NCI-H345 treated with DMSO at 0.1 percent for 48 hours (cell line): Measurements from ENCODE around the gene TUBAL3.
"Not testable (repeated sequence)": the region's sequence is repeated elsewhere in the genome, so short reads cannot be mapped to it uniquely, and the experiment has no call there.

ENCODE experiments used
- DNase-seq: peaks from one replicate; lab custom pipeline; 2025; ENCODE audit not compliant: unreplicated experiment; lab: John Stamatoyannopoulos, UW

The TUBAL3 gene

DNA sequence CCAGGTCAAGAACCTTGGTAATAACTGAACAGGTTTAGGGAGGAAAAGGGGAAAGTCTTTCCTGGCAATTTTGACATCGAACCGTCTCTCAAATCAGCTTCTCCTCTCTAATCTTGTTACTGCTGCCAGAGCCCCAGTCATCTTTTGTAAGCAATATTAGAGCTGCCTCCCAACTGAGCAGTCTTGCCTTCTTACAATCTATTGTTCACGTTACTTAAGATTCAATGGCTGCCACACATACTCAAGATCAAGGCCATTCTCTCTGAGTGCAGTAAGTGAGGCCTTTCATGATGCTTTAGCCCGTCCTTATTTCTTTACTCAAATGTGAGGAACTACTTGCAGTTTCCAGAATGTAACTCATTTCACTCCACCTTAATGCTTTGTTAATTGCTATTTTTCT, 20.1 kb upstream of the TUBAL3 start:
- no peak for DNase-seq

DNA sequence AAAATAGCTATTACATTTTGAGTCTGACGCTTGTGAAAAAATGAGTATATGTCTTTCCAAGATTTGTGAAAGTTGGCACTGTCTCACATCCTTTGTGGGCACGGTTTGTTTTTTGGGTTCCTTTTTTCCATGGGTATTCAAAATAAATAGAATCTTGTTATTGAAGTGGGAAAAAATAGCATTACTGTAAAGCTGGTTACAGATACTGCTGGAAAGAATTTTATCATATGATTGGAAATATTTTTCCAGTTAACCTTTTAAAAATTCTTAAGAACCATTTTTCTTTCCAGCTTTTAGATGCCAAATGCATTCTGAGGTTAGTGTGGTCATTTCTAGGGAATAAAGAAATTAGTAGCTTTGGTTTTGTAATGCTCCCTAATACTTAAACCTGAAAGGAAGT, 19.1 kb upstream of the TUBAL3 start:
- no peak for DNase-seq

DNA sequence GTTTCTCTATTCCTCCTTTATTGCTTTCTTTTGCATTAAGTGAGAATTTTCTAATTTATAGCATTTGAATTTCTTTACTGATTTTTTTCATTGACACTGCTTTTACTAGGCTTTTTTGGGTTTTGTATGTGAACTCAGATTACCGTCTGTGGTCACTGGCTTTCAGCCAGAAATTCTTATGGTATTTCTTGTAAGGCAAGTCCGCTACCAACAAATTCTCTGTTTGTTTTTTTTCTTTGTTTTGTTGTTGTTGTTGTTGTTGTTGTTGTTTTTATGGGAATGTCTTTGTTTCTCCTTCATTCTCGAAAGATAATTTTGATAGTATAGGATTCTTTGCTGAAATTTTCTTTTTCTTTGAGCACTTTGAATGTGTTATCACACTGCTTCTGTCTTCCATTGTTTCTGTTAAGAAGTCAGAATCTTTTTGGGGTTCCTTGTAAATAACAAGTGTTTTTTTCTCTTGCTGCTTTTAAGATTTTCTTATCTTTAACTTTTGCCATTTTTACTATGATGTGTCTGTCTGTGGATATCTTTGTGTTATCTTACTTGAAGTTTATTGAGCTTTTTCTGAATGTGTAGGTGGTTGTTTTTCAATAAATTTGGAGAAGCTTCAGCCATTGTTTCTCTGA, 15.0 kb upstream of the TUBAL3 start:
- DNase-seq = no peak

DNA sequence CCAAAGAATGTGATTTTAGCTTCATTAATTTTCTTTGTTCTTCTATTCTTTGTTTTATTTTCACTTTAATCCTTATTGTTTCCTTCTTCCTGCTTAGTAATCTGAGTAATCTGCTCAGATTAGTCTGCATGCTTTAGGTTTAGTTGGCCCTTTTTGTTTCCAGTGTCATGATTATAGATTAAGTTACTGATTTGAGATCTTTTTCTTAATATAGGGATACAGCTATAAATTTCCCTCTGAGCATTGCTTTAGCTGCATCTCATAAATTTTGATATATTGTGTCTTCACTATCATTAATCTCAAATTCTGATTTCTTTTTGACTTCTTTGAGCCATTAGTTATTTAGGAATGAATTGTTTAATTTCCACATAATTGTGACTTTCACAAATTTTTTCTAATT, 14.0 kb upstream of the TUBAL3 start:
- no peak for DNase-seq

DNA sequence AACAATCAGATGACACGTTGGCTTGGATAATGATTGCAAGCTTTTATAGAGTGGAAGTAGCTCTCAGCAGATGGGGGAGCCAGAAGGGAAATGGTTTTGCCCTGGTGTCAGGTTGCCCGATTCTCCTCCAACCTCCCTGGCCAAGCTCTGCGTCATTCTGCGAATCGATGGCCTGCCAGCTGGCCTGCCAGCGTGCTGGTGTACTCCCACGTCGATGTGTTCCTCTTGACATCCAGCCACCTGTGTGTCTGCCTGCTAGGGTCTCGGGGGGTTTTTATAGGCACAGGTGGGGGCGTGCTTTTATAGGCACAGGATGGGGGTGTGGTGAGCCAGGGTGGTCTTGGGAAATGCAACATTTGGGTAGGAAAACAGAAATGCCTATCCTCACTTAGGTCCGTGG, 12.4 kb upstream of the TUBAL3 start:
- DNase-seq = no peak

DNA sequence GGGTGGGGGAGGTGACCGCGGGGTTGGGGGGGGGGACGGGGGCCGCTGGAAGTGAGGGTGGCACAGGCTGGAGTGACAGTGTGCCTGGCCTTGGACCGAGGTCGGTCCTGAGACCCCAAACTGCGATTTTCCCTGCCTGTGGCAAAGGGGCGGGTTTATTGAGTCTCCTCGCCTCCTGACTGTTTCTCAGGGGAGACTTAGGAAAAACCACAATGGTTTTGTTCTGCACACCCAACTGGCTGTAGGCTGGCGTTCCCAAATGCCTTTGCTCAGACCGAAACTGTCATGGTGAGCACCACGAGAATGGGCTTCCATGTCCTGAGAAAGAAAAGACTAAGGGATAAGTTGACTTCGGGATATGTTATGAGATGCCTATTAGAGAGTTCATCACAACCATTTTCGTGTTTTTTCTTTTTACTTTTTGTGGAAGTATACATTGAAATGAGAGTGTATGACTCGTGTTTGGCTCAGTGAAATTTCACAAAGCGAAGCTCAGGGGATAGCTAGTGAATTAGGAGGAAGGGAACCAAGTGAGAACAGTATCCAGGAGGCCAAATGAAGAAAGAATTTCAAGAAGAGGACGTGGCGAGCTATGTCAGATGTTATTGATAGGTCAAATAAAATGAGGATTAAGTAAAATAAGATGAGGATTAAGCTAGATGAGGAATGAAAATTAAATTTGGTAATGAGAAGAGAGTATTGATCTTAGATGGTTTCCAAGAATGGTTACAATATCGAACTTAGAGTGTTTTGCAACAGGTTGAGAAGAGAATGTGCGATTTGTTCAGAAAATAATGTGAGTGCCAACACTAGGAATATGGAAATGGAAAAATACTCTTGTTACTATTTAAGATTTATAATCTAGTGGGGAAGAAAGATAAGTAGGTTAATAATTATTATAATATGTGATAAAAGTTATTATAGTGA, 8.6 kb upstream of the TUBAL3 start:
- no peak for DNase-seq

DNA sequence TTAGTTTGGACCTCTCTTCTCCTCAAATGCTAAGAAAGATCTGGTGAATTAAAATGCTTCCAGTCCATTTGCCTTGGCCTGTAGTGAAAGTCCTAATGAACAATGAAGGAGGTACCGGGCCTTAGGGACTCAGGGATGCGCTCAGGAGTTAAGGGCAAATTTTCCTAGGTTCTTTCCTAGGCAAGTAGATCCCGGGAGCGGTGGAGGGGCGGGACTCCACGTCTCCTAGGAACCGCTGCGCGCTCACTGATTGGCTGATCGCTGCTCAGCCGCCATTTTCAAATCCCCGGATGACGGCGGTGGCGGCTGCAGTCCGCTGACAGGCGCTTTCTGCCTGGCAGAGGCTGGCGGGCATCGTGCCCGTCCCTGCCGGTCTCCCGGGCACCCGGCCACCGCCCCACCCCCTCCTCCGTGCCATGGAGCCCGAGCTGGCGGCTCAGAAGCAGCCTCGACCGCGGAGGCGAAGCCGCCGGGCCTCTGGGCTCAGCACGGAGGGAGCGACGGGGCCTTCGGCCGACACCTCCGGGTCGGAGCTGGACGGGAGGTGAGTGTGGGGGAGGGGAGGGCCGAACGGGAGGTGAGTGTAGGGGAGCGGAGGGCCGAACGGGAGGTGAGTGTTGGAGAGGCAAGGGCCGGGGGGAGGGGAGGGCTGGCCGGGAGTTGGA, 7.8 kb upstream of the TUBAL3 start, which contains the start of gene NET1:
NET1 (plus strand) TSS at position 281 of the 665 bp plus-strand sequence; CDS start at position 417, 136 bp downstream.
- DNase-seq = peak; percentile 69

DNA sequence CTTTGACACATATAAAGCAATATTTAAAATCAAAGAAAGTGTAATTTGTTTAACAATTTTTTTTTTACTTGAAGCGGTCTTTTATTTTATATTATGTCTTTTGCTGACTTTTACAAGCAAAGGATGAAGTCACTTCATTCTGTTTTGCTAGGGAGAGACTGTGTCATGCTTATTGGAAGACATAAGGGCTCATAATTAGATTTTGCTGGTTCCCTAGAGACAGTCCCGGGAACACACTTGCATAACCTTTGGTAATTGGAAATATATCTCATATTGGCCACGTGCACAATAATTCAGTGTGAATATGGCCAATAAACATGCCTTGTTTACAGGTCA, 7.3 kb upstream of the TUBAL3 start:
- no peak for DNase-seq

DNA sequence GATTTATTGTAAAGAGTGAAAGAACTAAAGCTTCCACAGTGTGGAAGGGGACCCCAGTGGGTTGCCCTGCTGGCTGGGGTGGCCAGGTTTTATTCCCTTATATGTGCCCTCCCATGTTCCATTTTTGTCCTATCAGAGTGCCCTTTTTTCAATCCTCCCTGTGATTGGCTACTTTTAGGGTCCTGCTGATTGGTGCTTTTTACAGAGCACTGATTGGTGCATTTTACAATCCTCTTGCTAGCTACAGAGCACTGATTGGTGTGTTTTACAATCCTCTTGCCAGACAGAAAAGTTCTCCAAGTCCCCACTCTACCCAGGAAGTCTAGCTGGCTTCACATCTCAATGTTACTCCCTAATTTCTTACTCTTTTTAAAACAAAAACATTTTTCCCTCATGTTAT, 6.2 kb upstream of the TUBAL3 start:
- not testable (repeated sequence) for DNase-seq

DNA sequence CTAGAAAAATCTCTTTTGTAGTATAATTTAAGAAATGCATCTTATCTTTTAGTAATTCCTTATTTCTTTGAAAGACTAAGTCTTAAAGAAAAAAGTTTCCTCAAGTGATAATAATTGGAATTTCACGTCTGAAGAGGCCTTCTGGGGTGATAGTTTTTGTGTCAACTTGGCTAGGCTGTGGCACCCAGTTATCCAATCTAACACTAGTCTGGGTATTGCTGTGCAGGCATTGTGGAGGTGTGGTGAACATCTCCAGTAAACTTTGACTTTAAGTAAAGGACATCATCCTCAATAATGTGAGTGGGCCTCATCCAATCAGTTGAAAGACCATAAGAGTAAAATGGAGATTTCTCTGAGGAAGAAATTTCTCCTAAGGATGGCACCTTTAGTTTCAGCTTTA, 2.3 kb upstream of the TUBAL3 start:
- no peak for DNase-seq

DNA sequence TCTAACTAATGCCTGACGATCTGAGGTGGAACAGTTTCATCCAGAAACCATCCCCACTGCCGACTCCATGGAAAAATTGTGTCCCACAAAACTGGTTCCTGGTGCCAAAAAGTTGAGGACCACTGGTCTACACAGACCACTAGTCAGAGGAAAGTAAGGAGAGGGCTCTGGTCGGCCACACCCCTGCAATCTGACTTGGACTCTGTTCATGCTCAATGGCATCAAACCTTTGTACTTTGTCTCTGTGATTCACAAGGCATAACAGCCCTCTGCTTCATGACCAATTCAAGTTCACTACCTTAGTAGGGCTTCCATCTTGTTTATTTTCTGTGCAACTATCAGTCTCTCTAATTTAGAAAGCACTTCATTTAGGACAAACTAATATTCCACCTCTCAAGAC, 1.8 kb downstream of the TUBAL3 start:
- DNase-seq = no peak

DNA sequence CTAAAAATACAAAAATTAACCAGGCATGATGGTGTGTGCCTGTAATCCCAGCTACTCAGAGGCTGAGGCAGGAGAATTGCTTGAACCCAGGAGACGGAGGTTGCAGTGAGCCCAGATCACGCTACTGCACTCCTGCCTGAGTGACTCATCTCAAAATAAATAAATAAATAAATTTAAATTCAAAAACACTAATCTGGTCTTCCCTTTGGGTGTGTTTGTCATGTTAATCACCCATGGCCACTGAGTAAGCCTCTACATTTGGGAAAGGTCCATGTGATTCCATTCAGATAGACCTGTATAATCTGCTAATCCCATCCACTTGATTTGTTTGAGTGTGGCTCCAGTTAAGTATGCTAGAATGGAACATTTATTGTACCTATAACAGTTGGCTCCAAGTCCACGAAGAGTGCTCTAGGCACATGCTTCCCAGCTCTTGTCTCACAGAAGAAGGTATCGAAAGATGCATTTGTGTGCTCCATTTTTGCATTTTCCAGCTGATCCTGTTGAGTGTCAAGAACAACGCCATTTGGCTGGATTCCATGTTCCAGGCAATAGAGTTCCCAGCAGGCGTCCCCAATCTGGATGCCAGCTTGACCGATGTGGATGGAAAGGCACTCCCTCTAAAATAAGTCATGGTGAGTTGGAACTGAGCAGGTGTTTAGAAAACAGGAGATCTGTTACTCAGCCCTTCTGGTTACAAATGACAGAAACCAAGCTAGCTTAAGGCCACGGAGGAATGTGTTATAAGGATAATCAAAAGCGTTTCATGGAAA, 4.0 kb downstream of the TUBAL3 start:
- DNase-seq = peak; percentile 81

DNA sequence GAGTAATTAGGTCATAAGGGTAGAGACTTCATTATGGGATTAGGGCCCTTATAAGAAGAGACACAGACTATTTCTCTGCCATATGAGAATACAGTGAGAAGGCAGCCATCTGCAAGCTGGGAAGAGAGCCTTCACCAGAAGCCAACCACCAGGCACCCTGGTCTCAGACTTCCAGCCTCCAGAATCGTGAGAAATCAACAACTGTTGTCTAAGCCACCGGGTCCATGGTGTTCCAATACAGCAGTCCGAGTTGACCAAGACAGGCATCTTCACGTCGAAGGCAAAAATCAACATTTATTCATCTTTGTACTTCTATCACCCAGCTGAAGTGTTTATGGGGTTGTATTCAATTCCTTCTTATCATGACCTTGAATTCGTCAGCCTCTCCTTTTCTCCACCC, 5.3 kb downstream of the TUBAL3 start:
- no peak for DNase-seq

DNA sequence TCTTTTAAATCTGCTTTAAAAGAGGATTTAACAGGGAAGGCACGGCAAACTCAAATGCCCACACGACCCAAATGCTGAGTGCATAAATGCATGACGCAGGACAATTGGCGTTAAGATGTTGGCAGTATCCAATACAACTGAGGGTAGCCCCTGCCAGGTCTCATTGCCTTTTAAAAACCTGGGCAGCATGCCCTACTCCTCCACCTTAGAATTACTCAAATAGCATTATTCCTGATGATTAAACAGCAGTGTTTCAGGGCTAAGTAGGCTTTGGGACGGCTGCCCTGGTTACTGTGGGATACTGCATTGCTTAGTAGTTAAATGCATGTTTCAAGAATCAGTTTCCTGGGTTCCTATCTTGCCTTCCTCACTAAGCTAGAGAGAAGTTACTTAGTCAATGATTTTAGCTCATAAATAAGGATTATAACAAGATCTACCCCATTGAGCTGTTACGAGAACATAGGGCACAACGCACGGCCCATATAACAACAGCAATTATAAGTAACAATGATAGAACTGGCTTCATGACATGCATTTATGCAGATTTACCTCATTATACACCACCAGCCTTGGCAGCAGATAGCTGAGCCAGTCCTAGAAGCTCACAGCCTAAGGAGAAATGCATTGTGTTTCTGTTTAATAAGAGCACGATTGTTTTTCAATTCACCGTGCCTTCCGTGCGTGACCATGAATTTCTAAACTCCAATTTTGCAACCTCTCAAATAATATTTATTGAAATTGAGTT, 7.9 kb downstream of the TUBAL3 start:
- DNase-seq = no peak

DNA sequence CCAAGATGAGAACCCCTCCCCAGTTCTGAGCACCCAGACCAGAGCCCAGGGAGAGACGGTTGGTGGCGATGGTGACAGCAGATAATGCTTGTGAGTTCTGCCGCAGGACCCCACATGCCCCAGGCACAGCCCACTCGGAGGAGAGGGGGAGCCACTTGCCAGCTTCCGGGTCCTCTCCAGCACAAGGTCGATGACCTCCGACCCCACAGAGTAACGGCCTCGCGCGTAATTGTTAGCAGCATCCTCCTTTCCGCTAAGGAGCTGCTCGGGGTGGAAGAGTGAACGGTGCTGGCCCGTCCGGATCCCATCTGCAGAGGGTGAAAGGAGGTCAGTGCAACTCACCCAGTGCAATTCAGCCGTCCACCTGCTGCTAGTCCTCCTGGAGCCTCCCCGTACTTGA, 9.5 kb downstream of the TUBAL3 start:
- DNase-seq = no peak

DNA sequence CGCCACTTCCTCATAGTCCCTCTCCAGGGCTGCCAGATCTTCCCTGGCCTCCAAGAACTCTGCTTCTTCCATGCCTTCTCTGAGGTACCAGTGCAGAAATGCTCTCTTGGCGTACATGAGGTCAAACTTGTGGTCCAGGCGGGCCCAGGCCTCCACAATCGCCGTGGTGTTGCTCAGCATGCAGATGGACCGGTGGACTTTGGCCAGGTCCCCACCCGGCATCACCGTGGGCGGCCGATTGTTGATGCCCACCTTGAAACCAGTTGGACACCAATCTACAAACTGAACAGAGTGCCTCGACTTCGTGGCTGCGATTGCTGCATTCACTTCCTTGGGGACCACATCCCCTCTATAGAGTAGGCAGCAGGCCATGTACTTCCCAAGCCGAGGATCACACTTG, 11.1 kb downstream of the TUBAL3 start:
- no peak for DNase-seq

DNA sequence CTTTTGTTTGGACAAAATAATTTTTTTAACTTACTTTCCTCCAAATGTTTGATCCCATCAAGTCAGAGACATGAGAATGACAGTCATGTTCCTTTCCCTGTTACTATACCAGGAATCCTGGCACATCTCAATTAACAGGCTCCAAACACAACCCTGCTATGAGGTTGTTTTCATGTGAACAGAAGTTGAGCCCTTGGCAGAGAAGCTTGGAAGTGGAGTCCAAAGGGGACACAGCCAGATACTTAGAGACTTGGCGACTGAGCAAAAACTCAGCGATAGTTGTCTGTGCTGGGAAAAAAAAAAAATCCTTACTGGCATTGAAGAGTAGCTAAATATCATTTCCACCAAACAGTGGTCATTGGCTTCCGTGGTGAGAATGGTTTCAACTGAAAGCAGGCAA, 12.8 kb downstream of the TUBAL3 start:
- DNase-seq = no peak

DNA sequence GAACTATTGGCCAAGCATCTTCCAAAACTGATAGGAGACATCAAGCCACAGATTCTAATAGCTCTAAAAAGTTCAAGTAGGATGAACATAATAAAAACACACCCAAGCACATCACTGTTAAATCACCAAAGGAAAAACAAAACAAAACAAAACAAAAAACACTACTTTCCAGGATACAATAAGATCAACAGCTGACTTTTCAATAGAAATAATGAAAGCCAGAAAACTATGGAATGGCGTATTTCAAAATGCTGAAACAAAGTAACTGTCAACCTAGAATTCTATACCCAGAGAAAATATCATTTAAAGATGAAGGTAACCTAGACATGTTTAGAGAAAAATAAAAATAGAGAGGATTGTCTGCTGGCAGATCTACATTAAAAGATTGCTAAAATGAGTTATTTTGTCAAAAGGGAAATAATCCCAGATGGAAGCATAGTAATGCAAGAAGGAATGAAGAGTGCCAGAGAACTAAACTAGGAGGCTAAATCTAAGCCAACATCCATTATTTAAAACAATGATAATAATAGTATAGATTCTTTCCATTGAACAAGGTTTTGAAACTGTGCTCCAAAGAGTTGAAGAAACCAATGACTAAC, 13.9 kb downstream of the TUBAL3 start:
- DNase-seq = no peak

DNA sequence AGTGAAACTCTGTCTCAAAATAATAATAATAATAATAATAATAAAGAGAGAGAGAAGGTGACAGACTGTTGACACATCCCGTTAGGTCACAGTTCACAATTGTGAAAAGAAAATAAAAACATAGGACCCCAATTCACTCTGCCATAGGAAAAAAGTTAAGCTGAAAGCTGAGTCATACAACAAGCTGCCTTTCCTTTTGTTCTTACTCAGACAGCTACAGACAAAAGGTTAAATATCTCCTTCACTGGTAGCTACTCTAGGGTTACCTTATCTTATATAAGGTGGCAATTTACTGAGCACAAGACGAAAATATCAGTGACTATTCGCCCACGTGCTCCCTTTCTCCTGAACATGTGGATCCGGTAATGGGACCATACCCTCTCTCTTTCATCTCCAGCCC, 17.5 kb downstream of the TUBAL3 start:
- no peak for DNase-seq

DNA sequence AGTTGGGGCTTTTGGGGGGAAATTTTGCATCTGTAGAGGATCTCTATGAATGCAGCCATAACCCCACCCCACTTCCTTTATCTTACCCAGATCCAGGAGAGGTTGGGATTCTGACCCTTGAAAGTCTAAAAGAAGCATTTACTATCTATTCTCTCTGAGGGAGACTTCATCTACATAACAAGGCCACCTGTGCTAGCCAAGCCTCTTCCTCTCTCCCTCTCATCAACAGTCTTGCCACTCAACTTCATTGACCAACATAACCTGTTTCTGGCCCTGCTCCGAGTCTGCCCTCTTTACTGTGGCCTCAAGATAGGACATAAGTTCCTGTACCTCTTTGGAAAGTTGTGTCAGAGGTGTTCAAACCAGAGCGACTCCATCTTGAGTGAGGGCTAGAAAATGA, 19.4 kb downstream of the TUBAL3 start:
- DNase-seq = no peak
